Measurements from ENCODE around the gene MGMT. TPM values are rescaled to one million over a fixed set of nuclear protein-coding genes. Genes with fewer than 3 reads are reported as not detected.

Gene MGMT
- total RNA-seq, 1 experiment from 2014 or later: 11.5 TPM

DNA sequence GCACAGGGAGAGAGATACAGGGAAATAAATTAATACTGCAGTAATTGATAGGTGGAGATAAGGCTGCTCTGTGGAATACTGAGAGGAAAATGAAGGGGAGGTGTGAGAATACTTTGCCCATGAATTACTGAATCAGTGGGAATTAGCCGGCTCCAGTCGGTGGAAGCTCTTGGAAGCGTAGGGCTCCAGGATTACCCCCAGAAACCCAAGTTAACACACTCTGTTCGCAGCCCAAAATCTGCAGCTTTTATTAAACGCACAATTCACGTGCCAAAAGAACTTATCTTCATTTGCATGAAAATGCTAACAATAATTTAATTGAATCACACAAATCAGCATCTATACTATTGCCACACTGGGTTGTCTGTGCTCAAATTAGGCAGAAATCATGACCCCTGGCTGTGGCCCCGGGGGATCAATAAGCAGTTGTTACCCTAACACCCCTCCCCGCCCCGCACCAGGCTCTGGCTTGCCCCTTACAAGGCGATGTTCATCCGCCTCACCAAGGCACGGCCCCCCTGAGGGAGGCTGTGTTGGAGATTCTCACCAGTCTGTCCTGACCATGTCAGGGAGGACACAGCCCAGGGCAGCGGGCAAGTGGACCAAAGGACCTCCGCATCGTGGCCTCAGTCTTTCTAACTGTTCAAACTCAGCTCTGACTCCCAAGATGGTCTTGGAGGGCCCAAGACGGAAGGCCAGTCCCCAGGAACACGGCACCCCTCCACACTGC is 48.4 kb upstream of the MGMT start:
- ChIA-PET POLR2A (no interaction called here), CTCF (no interaction called here), RAD21 (ENCODE audit: low non-redundant PET in 1 of 2, low total read pairs in 2 of 2, uncharacterized antibody in 2 of 2, unreplicated experiment in 2 of 2) (no interaction called here)
- no peak overlapping the region for H3K9ac ChIP-seq (ENCODE audit: low read length)
- DNase-seq (ENCODE audit: low read depth, low spot score) (no peak), ATAC-seq (no peak)
- H3K27me3 ChIP-seq (ENCODE audit: insufficient read depth, low read length): peaks cover 12% of the 10 kb centered on the region; the same call in 1 of the 2 replicates
- no peak overlapping the region for H3K4me3 ChIP-seq (replicated peaks in 1 of 2; ENCODE audit: low read depth in 1 of 2, low read length in 2 of 2)
- H2AFZ ChIP-seq (ENCODE audit: low read depth, low read length, poor library complexity, severe bottlenecking): no peak overlapping the region
- no peak overlapping the region for H3K27ac ChIP-seq (ENCODE audit: low read depth, low read length)
- no peaks in the 10 kb centered on the region for H3K9me2 ChIP-seq (ENCODE audit: insufficient read depth)
- H3K36me3 ChIP-seq (ENCODE audit: control insufficient read depth in 1 of 2, insufficient read depth in 2 of 2, low read length in 2 of 2): no peaks in the 10 kb centered on the region
- no peaks in the 10 kb centered on the region for H3K79me2 ChIP-seq (ENCODE audit: insufficient read depth, low read length)
- H4K20me1 ChIP-seq (ENCODE audit: insufficient read depth): no peaks in the 10 kb centered on the region
- intact Hi-C loops (cut with micrococcal nuclease): no loop called here
- no TSS peak for BruUV-seq (replicated peaks)
- no peak overlapping the region for H3K4me2 ChIP-seq (ENCODE audit: low read length)
- H3K4me1 ChIP-seq (ENCODE audit: control insufficient read depth in 1 of 2, insufficient read depth in 2 of 2, low read length in 2 of 2): no peaks in the 10 kb centered on the region
- no peak for TF ChIP-seq EZH2phosphoT487 (IDR thresholded peaks at IDR 0.05; ENCODE audit: borderline replicate concordance)
- TF ChIP-seq SRF (IDR thresholded peaks at IDR 0.05; ENCODE audit: low read depth): no peak
- no peak for TF ChIP-seq CBX3 (IDR thresholded peaks at IDR 0.05; ENCODE audit: low read depth)
- no peak for TF ChIP-seq ELF1 (IDR thresholded peaks at IDR 0.05; ENCODE audit: borderline replicate concordance, low read depth)
- TF ChIP-seq JUND (IDR thresholded peaks at IDR 0.05): no peak
- no peak for TF ChIP-seq SP1 (IDR thresholded peaks at IDR 0.05; ENCODE audit: low read depth)
- no peak for TF ChIP-seq ZFX (IDR thresholded peaks at IDR 0.05)
- H3K9me3 ChIP-seq (ENCODE audit: control insufficient read depth in 1 of 2, insufficient read depth in 1 of 2, low read depth in 1 of 2, low read length in 2 of 2): peaks cover 7 to 9% of the 10 kb centered on the region in 2 experiments; a peak in 2 of 4 replicates

DNA sequence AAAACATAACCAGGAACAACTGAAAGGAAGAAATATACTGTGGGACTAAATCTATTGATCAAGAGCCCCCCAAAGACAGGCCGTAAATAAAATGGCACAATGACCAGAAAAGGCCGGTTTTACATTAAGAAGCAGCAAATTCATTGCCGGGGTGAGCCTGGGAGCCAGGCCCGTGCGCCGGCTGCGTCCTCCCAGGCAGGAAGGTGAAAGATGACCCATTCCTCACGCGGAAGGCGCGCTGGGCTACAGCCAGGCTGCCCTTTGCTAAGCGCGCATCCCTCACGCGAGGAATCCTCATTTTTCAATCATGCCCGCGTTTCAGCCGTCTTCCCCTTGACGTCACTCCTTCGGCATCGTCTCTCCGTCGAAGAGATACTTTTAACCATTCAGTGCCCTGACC is 47.6 kb upstream of the MGMT start:
- H3K27me3 ChIP-seq (ENCODE audit: insufficient read depth, low read length): peaks cover 12% of the 10 kb centered on the region; the same call in 1 of the 2 replicates
- POLR2A ChIA-PET: no interaction called here
- no peak for ATAC-seq

More for the DNA sequence above, 47.6 kb upstream of the MGMT start:
- Histone ChIP-seq H3K36me3 (ENCODE audit: control insufficient read depth in 1 of 2, insufficient read depth in 2 of 2, low read length in 2 of 2) (no peaks in the 10 kb centered on the region), H3K4me1 (ENCODE audit: control insufficient read depth in 1 of 2, insufficient read depth in 2 of 2, low read length in 2 of 2) (no peaks in the 10 kb centered on the region), H3K9ac (ENCODE audit: low read length) (no peak overlapping the region), H3K9me2 (ENCODE audit: insufficient read depth) (no peaks in the 10 kb centered on the region), H4K20me1 (ENCODE audit: insufficient read depth) (no peaks in the 10 kb centered on the region), H3K4me3 (replicated peaks in 1 of 2; ENCODE audit: low read depth in 1 of 2, low read length in 2 of 2) (no peak overlapping the region), H3K9me3 (ENCODE audit: control insufficient read depth in 1 of 2, insufficient read depth in 1 of 2, low read depth in 1 of 2, low read length in 2 of 2) (peaks cover 7 to 9% of the 10 kb centered on the region in 2 experiments; a peak in 2 of 4 replicates), H3K27ac (ENCODE audit: low read depth, low read length) (no peak overlapping the region), H3K4me2 (ENCODE audit: low read length) (no peak overlapping the region), H2AFZ (ENCODE audit: low read depth, low read length, poor library complexity, severe bottlenecking) (no peak overlapping the region), H3K79me2 (ENCODE audit: insufficient read depth, low read length) (no peaks in the 10 kb centered on the region)
- intact Hi-C loops (cut with micrococcal nuclease): no loop called here
- TF ChIP-seq JUND (IDR thresholded peaks at IDR 0.05) (no peak), ELF1 (IDR thresholded peaks at IDR 0.05; ENCODE audit: borderline replicate concordance, low read depth) (no peak), SP1 (IDR thresholded peaks at IDR 0.05; ENCODE audit: low read depth) (no peak), RAD21 (IDR thresholded peaks at IDR 0.05; ENCODE audit: low read depth) (no peak), CBX3 (IDR thresholded peaks at IDR 0.05; ENCODE audit: low read depth) (no peak), POLR2AphosphoS5 (IDR thresholded peaks at IDR 0.05; ENCODE audit: low read depth, low read length) (no peak), ATF3 (IDR thresholded peaks at IDR 0.05) (no peak), TCF7L2 (IDR thresholded peaks at IDR 0.05; ENCODE audit: borderline replicate concordance, extremely low read depth, insufficient read depth, insufficient read length) (no peak), EZH2 (IDR thresholded peaks at IDR 0.05) (no peak), CTCF (IDR thresholded peaks at IDR 0.05 in 2 of 3, conservative IDR thresholded peaks at IDR 0.05 in 1 of 3; ENCODE audit: borderline replicate concordance in 1 of 3, insufficient read depth in 1 of 3, low read depth in 2 of 3, low read length in 2 of 3) (no peak)
- DNase-seq (ENCODE audit: low read depth, low spot score): no peak
- ChIA-PET CTCF (no interaction called here), RAD21 (ENCODE audit: low non-redundant PET in 1 of 2, low total read pairs in 2 of 2, uncharacterized antibody in 2 of 2, unreplicated experiment in 2 of 2) (no interaction called here)
- BruUV-seq (replicated peaks): no TSS peak
